Amniotic stem cell (primary cell): ENCODE data around the gene TMEM151B.

Source experiments
- DNase-seq: peaks from one replicate; lab custom pipeline; 2025; lab: John Stamatoyannopoulos, UW

The TMEM151B gene

DNA sequence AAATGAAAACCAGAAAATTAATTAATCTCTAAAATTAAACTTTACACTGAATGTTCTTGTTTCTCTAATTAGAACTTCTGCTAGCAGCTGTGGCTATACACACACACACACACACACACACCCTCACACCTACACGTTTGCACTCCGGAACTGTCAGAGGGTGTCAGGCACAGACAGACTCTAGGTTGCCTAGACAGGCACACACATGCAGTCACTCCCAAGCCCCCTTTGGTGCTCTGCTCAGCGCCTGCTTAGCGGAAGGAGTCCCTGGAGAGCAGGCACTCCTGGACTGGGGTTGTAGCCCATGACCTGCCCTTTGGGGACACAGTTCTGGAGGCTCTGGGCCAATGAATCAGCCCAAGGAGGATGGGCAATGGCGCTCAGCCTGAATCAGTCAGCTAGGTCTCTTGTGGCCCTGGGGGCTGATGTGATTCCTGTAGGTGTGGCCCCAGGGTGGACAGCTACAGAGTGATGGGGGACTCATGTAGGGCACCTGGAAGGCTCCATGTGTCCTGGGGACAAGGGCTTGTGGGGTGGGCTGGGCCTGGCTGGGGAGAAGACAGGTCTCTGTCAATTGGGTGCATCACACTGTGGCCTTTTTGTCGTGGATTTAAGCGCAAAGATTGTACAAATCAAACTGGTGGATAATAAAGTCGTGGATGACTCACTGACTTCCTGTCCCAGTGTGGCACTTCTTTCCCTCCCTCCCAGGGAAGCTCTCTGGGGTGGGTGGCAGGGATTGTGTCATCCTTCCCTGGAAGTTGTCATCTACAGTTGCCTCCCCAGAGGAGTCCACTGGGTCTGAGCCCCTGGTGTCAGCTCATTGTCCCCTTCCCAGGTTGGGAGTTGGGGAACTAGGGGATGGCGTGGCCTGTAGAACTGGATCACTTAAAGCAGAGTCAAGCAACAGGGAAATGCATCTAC lies 8.8 kb downstream of the TMEM151B start:
- no peak for DNase-seq

DNA sequence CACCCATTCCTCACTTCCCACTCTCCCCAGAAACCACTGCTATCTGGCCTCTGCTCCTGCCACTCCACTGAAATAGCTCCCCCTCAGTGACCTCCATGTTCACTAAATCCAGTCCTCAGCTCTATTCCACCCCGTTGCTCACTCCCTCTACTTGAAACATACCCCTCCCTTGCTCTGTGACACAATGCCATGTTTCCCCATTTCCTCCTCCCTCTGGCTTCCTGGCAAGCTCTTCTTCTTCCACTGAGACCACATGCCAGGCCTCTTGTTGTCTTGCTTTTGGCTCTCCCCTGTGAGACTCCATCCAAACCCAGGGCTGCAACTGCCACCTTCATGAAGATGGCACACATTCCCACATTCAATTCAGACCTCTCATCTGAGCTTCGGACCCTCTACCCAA lies 13.9 kb downstream of the TMEM151B start:
- DNase-seq, result no peak

DNA sequence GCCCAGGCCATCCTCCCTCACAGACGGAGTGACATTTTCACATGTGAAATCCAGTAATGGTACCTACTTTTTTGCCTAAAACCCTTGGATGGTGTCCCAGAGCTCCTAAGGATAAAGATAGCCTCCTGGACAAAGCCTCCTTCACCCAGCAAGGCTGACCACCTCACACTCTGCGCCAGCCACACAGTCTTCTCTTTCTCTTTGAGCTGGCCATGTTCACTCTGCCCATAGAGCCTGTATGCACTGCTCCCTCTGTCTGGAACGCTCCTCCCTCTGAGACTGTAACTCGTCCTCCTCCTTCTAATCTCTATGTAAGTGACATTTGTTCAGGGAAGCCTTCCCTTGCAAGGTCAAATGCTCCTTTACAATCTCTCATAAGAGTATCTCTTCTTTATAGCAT lies 14.6 kb downstream of the TMEM151B start:
- no peak for DNase-seq

DNA sequence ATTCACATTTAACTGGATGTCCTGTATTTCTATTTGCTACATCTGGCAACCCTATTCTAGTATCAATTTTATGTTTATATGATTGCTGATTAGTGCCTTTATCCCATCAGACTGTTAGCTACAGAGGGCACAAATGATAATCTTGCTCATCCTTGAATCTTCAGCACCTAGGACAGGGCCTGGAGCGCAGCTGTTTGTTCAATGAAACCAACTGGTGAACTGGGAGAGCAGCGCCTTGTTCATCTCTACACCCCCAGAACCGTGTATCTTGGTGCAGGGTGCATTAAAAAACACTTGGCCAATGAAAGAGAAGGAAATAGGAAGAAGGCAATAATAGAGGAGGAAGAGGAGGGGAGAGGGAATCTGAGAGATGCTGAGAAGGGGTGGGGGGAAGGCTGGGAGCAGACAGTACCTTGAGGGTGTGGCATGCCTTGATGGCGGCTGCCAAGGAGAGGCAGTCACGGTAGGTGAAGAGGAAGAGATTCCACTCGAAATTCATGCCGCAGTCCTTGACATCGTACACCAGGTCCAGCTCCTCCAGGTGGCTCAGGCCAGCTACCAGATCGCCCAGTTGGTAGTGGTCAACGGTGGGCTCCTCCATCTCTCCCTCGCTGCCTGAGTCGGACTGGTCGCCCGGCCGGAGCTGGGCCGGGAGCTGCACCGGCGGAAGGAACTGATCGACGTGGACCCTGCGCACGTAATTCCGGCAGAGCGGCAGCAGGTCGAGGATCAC lies 15.5 kb downstream of the TMEM151B start:
- no peak for DNase-seq

DNA sequence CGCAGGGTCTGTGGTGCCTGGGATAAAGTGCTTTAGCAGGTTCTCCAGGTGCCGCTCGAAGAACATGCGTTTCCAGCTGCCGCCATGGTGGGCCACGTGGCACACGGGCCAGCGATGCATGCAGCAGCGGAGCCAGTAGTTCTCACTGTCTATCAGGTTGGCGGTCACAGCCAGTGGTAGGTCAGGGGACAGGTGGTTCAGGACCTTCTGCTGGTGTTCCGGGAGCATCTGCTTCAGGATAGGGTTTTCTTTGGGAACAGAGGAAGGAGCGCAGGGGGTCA lies 16.0 kb downstream of the TMEM151B start:
- DNase-seq, result no peak

DNA sequence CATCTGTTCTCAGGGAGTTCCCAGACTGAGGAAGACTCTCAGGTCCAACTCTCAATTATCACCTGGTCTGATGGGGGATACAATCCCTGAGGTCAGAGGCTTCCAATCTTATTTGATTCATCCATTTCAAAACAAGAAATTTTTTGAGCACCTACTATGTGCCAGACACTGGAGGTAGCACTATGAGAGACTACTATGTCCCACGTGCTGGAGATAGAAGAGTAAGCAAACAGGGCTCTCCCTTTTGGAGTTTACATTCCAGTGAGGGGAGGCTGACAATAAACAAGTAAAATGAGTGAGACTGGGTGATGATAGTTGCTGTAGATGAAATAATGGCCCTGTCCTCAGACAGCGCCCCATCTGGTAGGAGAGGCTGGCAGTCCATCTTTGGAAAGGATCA lies 16.5 kb downstream of the TMEM151B start:
- no peak for DNase-seq

DNA sequence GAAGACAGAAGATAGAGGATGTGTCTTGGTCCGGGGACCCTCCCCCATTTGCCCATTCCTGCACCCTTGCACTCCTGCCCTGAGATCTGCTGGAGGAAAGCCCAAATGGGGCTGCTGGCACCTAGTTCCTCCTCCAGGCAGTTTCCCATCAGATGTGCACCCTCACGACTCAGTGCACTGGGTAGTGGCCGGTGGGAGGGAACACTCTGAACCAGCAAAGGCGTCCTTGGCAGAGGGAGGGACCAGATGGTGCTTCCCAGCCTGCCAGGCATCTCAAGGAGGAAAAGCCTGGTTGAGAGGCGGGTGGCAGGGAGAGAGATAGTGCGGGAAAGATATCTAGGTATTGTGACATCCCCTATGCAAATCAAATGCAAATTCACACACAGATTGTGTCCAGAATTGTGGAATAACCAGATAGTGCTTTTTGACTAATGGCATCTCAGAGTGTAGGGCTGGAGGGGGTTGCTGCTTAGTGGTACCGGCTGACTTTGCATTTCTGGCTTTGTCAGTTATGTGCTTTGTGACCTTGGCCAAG lies 19.5 kb downstream of the TMEM151B start:
- no peak for DNase-seq

DNA sequence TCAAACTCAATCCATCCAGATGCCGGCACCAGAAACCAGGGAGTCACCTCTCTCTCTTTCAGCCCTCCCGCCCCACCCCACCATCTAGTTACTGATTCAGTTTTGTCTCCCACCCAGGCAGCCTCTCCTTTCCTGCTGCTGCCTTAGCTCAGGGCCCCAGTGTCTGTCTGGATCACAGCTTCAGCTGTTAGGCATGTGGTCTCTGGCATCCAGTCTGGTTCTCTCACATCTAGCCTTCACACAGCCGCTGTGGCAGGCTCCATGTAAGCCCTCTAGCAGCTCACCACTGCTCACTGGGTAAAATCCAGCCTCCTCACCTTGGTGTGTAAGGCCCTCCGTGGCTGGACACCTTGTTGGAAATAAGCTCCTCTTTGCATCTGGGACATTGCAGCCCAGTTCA lies 21.6 kb downstream of the TMEM151B start:
- DNase-seq, result no peak

DNA sequence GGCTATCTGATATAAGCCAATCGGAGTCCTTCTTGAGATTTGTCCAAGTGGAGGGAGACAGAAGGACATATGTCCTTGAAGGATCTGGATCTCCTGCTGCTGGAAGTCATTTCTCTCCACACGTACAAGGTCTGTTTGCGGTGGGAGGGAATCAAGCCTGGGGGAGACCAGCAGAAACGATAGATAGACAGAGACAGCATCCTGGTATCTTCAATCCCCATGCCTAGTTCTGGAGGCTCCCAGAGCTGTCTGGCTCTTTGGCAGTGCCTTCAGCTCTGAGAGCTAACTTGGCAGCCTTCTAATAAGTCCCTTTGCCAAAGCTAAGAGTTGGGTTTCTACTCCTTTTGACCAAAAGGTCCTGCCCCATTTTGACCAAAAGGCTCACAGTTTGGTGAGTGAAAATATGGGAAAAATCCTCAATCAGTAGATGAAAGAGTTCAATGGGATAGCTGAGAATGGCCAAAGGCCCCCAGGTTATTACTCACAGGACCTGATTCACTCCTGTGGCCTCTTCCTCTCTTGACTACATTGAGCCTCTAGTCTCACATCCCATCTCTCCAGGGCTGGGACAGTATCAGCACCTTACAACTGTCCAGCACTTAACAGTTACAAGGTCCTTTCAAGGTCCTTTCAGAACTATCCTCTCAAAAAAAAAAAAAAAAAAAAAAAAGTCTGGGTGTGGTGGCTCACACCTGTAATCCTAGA lies 22.6 kb downstream of the TMEM151B start:
- no peak for DNase-seq

DNA sequence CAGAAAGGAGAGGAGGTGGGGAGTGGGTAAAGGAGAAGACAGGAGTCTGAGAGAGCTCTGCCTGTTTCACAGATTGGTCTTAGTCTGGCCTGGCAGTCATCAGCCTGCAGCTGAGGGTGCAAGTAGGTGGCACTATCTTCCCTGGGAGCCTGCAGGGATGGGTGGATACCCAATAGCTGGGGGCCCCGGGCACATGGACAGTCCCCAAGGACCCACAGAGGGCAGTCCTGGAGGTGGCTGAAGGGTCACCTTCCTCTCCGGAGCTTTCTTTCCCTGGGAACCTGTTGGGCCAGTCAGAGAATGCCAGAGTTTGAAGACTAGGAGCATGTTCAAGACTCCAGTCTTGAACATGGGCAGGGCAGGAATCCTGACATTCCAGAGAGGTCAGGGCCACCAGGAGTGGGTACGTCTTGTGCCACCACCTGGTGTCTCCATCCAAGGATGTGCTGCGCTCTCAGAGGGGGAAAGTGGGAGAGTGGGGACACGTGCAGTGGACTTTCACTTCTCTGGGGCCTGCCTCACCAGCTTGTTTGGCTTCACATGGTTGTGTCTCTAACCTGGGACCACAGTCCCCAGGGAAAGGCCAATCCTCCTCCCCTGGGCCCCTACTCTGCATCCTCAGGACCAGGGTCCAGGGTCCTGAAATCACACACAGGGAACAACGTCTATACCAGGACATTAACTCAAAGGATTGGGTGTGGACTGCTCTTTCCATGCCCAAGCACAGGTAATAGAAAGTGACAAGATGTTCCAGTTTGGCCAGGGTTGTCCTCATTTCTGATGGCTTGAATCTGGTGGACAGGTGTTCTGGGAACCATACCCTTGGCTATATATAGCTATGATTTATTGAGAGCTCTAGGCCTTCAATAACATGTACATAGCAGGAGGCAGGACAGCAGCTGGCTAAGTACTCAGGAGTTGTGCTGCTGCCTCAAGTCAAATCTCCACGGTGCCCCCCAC lies 24.9 kb downstream of the TMEM151B start:
- DNase-seq, result no peak

DNA sequence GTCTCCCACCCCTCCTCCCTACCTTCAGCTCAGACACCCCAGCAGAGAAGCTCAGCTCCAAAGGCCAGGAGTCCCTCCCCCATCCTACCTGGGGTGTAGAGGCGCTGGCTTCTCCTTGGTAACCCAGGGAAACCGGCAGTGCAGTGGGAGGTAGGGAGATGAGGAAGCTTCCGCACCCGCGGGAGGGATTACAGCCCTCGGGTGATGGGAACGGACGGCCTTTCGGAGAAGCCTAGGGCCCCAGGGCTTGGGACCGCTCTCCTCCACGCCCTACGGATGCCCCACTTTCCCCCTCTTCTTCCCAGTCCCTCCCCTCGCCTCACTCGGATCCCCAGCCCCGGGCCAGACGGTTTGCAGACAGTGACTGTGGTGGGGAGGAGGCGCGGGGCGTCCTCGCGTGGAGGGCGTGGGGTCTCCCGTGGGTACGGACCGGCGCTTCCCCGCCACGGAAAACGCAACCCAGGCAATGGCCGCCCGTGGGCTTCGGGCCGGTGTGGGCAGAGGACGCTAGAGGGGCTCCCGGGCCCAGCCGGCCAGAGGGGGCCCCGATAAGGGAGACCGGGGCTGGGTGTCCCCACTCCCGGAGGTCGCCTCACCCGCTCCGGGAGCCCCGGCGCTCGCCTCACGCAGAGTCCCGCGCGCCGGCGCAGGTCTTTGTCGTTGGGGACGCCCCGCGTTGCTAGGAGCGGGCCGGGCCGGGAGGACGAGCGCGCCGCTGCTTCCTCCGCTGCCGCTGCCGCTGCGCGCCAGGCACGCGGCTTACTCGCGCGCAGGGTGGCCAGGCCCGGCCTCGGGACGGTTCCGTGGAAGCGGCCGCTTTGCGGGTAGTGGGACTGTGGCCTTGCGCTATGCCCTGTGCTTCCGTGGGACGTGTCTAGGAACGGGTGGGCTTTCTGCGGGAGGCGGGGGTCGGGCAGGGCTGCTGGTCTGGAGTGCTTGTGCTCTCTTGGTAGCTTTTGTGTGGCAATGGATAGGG lies 27.1 kb downstream of the TMEM151B start:
- no peak for DNase-seq

DNA sequence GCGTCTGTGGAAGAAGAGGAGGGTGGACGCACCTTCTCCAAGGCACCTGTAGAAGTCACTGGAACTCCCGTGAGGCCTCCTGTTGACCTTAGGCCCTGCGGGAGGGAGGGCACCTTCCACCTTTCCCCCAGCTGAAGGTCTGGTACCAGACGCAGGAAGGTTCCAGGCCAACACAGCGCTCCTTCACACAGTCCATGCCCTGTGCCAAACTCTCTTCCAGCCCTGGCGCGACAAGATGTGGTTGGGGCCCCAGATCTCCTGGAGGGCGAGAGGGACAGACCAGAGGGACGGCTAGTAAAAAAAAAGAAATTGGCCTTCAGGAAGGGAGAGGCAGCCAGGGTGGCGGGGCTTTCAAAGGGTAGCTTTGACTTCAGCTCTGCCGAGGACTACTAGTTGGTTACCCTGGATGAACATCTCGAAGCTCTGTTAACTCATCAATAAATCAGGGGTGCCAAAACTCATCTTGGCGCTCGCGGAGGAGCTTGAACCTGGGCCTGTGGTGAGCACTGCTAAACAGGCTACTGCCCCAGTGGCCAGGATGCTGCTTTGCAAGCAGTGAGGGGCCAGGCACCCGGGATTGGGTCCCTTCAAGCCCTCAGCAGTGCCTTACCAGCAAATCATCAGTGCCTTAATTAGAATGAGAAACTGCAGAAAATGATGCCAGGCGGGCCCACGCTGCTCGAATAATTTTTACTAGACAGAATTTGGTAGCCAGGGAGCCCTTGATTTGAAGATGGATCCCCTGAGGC lies 28.0 kb downstream of the TMEM151B start:
- DNase-seq, result no peak

DNA sequence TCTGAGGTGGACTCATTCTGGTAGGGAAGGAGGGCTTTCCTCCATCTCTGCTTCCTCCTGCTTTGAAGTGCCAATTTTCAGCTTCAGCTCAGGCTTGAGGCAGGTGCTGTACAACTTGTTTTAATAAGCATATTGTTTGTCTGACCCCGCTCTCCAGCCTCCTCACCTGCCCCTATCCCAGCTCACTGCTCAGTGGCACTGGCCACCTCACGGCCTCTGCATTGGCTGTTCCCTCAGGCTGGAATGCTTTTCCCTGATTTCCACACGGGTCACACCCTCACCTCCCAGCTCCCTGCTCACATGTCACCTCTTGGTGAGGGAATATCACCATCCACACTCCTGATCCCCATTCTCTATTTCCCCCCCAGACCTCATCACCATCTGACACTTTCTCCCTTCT lies 28.6 kb downstream of the TMEM151B start:
- DNase-seq, result no peak

DNA sequence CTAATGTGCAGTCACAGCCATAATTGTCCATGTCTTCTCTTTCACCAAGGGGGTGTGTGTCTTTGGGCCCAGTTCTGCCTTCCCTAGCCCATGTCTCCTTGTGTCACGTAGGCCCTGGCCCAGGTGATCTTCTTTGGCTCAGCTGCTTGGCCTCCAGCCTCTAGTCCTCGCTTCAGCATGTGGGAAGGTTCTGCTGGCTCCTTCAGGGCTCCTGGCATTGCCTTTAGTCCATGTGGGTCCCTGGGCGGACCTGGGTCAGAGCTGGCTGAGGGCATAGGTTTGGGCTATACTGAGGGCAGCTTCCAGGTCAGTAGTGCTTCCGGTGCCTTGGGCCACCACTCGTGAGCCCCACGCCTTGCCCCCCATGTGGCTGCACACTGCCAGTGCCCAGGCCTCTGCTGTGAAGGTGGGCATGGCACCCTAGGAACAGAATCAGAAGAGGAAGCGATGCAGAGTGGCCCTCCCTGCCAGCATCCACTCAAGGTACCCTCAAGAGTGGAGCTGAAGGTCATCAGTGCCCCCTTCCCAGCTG lies 30.1 kb downstream of the TMEM151B start:
- DNase-seq, result no peak

DNA sequence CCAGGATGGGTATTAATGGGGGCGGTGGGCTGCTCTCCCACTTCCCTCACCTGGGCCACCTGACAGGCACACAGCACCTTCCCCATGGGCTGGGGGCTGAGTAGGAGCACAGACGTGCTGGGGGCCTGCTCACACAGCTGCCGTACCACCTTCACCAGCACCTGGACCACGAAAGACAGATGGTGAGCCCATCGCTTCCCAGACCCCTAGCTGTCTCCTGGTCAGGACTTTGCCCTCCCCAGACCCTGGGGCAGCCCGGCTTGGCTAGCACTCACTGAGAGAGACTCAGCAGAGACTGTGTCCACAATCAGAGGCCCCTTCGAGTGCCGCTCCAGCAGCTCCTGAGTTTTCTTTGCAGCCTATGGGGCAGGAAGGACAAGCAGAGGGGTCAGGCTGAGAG lies 30.9 kb downstream of the TMEM151B start:
- DNase-seq, result no peak

DNA sequence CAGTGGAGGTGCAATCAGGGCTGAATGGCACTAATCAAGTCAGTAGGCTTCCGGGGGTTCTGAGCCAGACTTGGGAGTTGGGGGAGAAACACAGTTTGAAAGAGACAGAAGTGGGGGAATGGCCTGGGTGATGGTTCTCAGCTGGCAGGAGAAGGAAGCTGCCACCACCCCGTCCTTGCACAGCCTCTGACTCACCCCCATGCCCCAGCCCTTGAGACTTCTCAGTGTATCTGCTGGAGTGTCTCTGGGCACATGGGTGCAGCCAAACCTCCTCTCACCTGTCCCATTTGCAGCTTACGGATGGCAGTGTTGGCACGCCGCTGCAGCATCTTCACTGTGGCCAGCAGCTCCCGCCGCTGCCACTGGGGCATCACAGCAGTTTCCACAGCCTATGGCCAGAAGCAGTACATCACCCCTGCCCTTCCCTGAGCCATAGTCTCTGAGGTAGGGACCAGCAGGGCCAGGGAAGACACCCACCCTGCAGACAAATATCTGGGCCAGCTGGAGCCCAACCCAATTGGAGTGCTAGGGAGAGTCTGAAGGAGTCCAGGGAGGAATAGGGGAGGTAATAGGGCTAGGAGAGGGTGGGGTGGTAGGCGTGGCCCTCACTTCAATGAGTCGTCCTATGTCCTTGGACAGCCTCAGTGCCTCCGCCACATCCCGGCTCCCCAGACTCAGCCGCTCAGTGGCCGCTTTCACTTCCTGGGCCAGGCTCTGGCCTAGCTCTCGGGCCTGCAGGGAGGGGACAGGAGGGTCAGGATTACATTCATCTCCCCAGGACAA lies 31.7 kb downstream of the TMEM151B start:
- no peak for DNase-seq

DNA sequence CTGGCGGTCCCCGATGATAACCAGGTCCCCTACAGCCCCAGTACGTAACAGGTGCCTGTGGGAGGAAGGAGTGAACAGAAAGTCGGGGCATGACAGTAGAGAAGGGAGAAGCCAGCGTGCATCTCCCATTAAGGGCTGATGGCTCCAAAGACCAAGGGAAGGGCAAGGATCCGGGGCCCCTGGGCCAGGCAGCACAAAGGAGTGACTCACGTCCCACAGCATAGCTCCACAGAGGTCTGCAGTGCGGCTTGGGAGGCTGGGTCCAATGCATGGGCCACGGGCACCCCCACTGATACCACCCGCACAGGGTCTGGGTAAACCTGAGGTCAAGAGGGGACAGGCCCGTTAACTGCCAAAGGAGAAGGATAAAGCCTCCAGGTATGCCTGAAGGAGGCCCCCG lies 32.6 kb downstream of the TMEM151B start:
- no peak for DNase-seq

DNA sequence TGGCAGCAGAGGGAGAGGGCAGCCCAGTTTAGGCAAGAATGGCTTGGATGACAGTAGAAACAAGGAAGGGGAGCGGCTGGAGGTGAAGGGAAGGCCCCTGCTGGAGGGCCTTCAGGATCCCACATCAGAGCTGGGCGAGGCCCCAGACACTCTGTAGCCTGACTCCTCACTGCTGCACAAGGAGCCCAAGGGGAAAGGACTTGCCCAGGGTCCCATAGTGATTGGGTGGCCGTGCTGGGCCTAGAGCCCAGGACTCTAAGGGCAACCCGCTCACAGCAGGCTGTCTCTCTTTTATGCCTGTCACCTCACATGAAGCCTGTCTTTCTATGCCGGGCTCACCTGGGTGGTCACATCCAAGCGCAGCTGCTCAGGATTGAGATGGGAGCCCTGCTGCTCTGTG lies 33.6 kb downstream of the TMEM151B start:
- DNase-seq, result no peak
